OCI-M1 (cell line): ENCODE data around the gene RAB10.
"Not testable (repeated sequence)": the region's sequence is repeated elsewhere in the genome, so short reads cannot be mapped to it uniquely, and the experiment has no call there.

ENCODE experiments used
- DNase-seq: peaks from one replicate; lab custom pipeline; 2025; lab: John Stamatoyannopoulos, UW

RAB10 gene

GRCh38 chr2:26058390-26058789 is 24.5 kb downstream of the RAB10 start:
- no peak for DNase-seq

GRCh38 chr2:26059542-26059941 is 25.7 kb downstream of the RAB10 start:
- peak; percentile 76 for DNase-seq

GRCh38 chr2:26061539-26061938 is 27.7 kb downstream of the RAB10 start:
- DNase-seq: no peak

DNA sequence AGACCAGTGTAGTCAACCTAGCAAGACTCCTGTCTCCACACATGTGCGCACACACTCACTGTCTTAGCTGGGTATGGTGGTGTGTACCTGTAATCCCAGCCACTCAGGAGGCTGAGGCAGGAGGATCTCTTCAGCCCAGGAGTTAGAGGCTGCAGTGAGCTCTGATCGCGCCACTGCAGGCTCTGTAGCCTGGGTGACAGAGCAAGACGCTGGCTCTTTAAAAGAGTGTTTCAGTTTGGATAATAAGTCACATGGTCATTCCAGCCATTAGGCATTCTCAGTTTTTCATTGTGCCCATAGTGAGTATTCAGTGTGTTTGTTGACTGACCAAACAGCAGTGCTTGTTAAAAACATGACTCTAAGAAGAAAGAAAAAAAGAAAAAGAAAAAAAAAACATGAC is 31.0 kb downstream of the RAB10 start:
- peak; percentile 35 for DNase-seq

DNA sequence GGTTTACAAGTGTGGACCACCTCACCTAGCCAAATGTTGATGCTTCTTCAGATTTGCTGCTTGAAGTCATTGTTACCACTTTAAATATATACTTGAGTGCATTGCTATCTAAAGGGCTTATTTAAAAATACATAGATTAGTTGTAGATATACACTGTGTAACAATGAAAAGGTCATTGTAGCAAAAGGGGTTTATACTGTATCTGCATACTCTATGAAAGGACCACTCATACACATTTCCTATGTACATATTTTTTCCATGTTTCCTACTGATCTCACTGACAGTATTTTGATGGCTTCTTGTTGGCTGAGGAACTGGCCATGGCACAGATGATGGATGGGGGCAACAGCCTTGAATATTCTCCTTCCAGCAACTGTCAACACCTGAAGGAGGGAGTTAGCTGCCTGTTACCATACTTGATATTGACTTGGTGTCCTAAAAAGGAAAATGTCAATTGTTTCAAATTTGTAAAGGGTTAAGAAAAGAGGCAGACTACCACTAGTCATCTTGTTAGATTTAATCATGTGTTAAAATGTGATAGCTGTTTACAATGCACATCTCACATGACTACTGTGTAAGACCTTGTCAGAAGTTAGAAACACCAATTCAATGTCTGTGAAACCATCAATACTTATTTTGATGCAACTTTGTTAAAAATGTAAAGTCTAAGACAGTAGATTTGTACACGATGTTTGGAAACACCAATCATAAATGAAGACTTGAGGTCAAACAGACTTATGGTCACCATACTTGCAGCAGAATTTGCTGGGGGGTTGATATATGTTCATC is 33.5 kb downstream of the RAB10 start:
- DNase-seq: peak; percentile 64

DNA sequence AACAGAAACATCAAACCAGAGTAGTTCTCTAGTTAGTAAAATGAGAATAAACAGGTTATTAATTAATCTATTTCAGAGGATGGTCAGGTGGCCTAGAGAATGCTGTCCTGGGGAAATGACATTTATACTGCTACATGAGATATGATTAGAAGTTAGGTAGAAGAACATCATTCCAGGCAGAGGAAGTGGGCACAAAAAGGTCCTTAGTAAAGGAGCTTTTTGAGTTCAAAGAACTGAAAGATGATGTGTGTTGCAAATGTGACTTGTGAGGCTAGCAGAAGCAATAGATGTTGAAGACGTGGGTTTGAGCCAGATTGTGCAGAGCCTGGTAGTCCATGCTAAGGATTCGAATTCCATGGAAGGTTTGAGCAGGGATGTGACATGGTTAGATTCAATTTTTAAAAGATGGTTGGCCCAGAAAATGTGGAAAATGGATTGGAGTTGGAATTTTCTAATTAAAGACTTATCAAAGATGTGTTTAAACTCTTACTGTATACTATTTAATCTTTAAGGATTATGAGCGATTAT is 34.2 kb downstream of the RAB10 start:
- DNase-seq: peak; percentile 61

GRCh38 chr2:26068602-26069298 is 34.9 kb downstream of the RAB10 start:
- peak; percentile 96 for DNase-seq

DNA sequence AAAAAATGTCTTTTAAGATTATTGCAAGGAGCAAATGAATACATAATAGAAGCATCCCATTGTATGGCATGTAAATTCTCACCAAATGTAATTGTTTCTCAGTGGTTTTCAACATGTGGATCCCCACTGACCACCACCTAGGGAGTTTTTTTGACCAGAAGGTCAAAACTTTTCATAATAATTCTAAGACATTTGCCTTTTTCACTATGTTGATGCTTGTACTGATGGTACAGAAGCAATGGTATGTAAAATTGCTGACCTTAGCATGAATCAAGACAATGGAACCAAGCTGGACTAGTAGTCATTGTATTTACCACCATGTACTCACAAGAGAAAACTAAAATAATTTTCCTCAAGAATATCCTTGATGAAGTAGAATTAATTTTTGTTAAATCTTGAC is 36.8 kb downstream of the RAB10 start:
- no peak for DNase-seq

DNA sequence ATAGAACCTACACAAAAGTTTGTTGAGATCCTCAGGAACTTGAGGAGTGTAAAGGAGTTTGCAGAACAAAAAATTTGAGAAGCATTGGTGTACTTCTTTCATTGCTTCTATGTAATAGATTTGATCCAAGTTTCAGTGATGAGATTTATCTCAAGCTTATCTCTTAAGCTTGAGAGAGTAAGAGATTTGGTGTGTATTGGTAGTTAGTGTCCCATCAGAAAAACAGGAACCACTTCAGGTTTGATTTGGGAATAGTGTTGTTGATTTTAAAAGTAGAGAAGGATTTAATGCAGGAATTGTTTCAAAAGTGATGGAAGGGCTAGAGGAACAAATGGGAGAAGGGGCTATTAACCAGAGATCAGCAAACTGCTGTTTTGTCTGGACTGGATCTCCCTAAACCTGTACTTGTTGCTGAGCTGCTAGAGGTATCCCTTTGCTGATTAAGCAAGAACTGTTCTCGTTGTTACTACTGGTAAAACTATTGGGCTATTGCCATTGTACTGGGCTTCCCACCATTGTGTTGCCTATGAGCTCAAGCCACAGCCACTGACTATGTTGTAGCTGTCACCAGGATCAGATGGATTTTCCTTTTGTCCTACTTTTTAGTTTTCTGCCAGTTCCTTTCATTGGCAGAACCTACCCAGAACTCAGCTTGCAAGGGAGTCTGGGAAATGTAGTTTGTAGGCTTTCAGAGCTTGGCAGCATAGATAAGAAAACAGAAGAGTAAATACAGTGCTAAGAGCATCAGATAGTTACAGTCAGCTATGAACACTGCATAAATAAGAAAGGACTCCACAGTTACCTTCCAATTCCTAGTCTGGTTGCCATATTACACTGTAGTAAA is 39.3 kb downstream of the RAB10 start:
- DNase-seq: peak; percentile 49

DNA sequence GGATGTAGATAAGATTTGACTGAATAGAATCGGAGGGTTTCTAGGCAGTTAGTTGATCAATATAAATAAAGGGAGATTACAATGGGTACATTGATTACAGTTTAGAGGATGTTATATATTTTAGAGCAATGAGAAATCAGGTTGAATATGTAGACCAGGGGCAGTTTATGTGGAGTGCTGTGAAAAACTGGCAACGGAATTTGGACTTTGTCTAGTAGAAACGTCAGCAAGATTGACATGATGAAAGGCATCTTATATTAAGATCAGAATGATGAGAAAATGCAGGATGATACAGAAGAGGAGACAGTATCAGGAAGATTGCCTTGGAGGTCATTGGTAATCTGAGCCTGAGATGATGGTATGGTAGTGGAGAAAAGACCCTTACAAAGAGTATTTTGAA is 39.9 kb downstream of the RAB10 start:
- DNase-seq: no peak

GRCh38 chr2:26074676-26075075 is 40.8 kb downstream of the RAB10 start:
- DNase-seq: no peak

DNA sequence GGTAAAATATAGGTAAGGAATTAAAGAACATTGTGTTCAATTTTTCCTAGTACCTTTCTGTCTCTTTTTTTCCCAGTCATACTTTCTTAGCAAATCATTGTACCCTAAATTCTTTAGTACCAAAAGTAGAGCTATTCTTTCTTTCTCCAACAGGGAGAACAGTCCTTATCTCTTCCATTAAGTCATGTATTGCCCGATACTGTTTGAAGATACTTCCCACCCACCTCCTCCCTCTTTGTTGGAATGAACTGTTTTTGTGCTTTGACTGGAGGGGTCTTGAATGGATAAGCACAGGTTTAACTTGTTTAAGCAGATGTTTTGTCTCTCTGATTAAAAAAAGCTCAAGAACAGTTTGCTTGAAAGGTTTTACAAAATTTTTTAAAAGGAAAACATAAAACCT is 41.3 kb downstream of the RAB10 start:
- no peak for DNase-seq

DNA sequence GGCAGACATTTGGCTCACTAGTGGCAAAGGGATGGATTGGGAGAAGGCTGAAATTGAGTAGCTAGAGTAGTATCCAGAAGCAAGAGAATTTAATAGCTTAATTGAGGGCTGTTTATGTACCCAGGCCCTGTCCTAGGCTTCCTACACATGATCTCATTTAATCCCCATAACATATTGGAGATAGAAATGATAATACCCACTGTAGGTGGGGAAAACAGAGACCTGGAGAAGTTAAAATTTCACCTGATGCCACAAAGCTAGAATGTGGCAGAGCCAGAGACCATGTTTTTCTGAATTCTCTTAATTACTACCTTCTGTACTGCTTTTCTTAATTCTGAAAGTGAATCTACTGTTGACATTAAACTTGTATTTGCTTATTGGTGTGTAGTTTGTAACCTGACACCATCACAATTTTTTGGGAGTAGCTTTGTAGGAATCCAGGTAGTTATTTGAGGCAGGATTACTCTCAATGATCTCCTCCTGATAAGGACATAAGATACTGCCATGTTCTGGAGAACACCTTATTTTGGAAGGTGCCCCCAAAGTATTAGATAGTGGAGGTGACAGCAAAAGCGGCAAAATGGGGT is 42.2 kb downstream of the RAB10 start:
- DNase-seq: no peak

- no peak for DNase-seq
Observed at GRCh38 chr2:26077291-26077690, 43.4 kb downstream of the RAB10 start.

- DNase-seq: no peak
Observed at GRCh38 chr2:26078939-26079338, 45.1 kb downstream of the RAB10 start.

DNA sequence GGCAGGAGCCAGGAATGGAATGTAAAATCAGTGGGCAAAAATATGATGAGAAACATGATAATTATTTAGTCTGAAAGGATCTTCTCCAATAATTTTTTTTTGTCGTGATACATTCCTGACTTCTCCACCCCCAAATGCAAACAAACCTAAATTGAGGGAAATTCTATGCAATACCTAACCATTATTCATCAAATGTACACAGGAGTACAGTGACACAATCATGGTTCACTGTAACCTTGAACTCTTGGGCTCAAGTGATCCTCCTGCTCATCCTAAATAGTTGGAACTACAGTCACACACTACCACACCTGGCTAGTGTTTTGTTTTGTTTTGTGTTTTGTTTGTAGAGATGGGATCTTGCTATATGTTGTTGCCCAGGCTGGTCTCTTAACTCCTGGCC is 46.5 kb downstream of the RAB10 start:
- no peak for DNase-seq

GRCh38 chr2:26080925-26081324 is 47.0 kb downstream of the RAB10 start:
- DNase-seq: not testable (repeated sequence)

GRCh38 chr2:26081556-26081955 is 47.7 kb downstream of the RAB10 start:
- DNase-seq: no peak

DNA sequence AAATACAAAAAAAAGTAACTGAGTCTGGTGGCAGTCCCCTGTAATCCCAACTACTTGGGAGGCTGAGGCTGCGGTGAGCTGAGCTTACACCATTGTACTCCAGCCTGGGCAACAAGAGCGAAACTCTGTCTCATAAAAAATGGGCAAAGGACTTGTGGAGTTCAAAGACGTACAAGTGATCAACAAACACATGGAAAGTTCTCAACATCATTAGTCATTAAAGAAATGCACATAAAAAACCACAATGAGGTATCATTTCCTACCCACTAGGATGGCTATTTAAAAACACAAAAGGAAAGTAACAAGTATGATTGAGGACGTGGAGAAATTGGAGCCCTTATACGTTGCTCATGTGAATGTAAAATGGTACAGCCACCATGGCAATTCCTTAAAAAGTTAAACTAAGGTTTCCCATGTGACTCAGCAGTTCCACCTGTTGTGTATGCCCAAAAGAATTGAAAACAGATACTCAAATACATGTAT is 52.3 kb downstream of the RAB10 start:
- peak; percentile 8 for DNase-seq

GRCh38 chr2:26086779-26087178 is 52.9 kb downstream of the RAB10 start:
- peak; percentile 9 for DNase-seq

DNA sequence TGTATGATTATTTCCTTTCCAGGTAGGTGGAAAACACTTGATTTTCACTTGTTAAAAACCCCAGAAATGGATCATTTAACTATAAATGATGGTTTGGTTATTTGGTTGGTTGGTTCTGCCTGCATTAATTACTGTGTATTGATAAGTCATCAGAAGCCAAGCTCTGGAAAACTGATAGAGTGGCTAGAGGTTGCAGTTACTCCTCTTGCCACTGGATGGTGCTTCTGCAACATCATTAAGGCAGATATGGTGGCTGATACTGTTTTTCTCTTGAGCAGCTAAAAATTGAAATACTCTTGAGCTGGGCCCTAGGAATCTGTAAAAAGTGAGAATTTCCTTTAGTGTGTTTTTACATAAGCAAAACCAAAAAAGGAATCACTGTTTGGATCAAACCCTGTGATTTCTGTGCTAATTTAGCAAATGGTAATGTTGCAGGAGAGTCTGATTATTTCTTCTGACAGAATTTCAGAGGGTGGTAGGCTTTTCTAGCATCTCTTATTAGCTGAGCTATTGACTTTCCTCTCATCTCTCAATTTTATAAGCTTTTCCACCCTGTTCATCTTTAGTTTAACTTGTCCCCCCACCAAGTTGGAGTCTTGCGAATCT is 54.3 kb downstream of the RAB10 start:
- peak; percentile 63 for DNase-seq
